Endothelial cell of umbilical vein (primary cell): Measurements from ENCODE around the gene CECR2. TPM values are rescaled to one million over a fixed set of nuclear protein-coding genes. Genes with fewer than 3 reads are reported as not detected.

Source experiments
- BruUV-seq: library from RNA; stranded (reverse); fragments of 400-500 nt; replicated peaks from 2 replicates; lab custom pipeline; 2021; lab: Mats Ljungman, UMichigan
- CTCF ChIA-PET: fragments of 300-600, 350-600 bp; sonication (Branson Sonifier 250); formaldehyde crosslinking; loops from one replicate; lab custom pipeline; 2021; ENCODE audit warnings: antibody characterized with exemption, inconsistent platforms; lab: Charles Lee
- POLR2A ChIA-PET: fragments of 300-600, 350-600 bp; sonication (Branson Sonifier 250); formaldehyde crosslinking; loops from one replicate; lab custom pipeline; 2021; ENCODE audit warnings: antibody characterized with exemption, inconsistent platforms; lab: Charles Lee
- DNase-seq: peaks from one replicate; pipeline ENCODE4 v3.0.0-alpha.2; 2011; ENCODE audit warnings: low read depth, low spot score
- FAIRE-seq: peaks from 2 replicates; lab custom pipeline; 2011; peaks lifted over from hg19 to GRCh38; lab: Jason Lieb, UNC
- H2AFZ ChIP-seq: 2 replicates; pipeline ENCODE4 v1.6.0; 2012; ENCODE audit warnings: low read depth, low read length, control low read depth, inconsistent platforms
- H3K27ac ChIP-seq: 2 replicates; pipeline ENCODE4 v1.5.1; 2011; ENCODE audit warnings: low read depth, mild to moderate bottlenecking, control low read depth, low read length, moderate library complexity; ENCODE audit not compliant: insufficient read depth
- H3K27me3 ChIP-seq, 2 experiments: 2 replicates each; pipeline versions ENCODE4 v1.6.0 to v1.6.1; 2011; ENCODE audit warnings: low read length in 2 of 2, mixed read lengths in 1 of 2; ENCODE audit not compliant: control insufficient read depth in 2 of 2, insufficient read depth in 2 of 2
- H3K36me3 ChIP-seq, 2 experiments: 2 replicates in 1 of 2; 3 replicates in 1 of 2; pipeline ENCODE4 v1.5.1; 2011; ENCODE audit warnings: low read length in 2 of 2, mild to moderate bottlenecking in 1 of 2, moderate library complexity in 1 of 2; ENCODE audit not compliant: control insufficient read depth in 2 of 2, insufficient read depth in 2 of 2; ENCODE audit errors: extremely low read depth in 1 of 2
- H3K4me1 ChIP-seq: 3 replicates; pipeline ENCODE4 v1.5.1; 2011; ENCODE audit warnings: mild to moderate bottlenecking, low read length; ENCODE audit not compliant: control insufficient read depth, insufficient read depth; ENCODE audit errors: extremely low read depth
- H3K4me2 ChIP-seq: 2 replicates; pipeline ENCODE4 v1.6.1; 2011; ENCODE audit warnings: low read length, control low read depth, mixed read lengths; ENCODE audit not compliant: insufficient read depth
- H3K4me3 ChIP-seq, 3 experiments: fragments of 200-600 bp in 1 of 3; sonication (generic), shearing (Covaris generic) in 1 of 3; replicated peaks in 1 of 3; 2 replicates each; pipeline ENCODE4 v1.5.1; 2011 to 2016; ENCODE audit warnings: control low read depth in 3 of 3, low read length in 3 of 3, mild to moderate bottlenecking in 2 of 3, inconsistent platforms in 1 of 3, low read depth in 1 of 3, moderate library complexity in 1 of 3; ENCODE audit not compliant: insufficient read depth in 1 of 3
- H3K79me2 ChIP-seq: 2 replicates; pipeline ENCODE4 v1.6.0; 2012; ENCODE audit warnings: low read length, inconsistent platforms; ENCODE audit not compliant: control insufficient read depth, insufficient read depth
- H3K9ac ChIP-seq: replicated peaks from 2 replicates; pipeline ENCODE3; 2011; ENCODE audit warnings: low read length, control low read depth; ENCODE audit not compliant: insufficient read depth; ENCODE audit errors: extremely low read depth
- H3K9me1 ChIP-seq: replicated peaks from 3 replicates; pipeline ENCODE4 v1.6.0; 2011; ENCODE audit warnings: mild to moderate bottlenecking, low read length; ENCODE audit not compliant: control insufficient read depth, insufficient read depth; ENCODE audit errors: extremely low read depth
- H3K9me3 ChIP-seq: replicated peaks from 2 replicates; pipeline ENCODE4 v1.5.1; 2012; ENCODE audit warnings: low read length, inconsistent platforms; ENCODE audit not compliant: control insufficient read depth, insufficient read depth
- H4K20me1 ChIP-seq: replicated peaks from 2 replicates; pipeline ENCODE3; 2011; ENCODE audit warnings: mild to moderate bottlenecking, low read length; ENCODE audit not compliant: control insufficient read depth, insufficient read depth; ENCODE audit errors: extremely low read depth
- EZH2 ChIP-seq: IDR thresholded peaks from 2 replicates; pipeline ENCODE4 v1.6.1; 2012; ENCODE audit warnings: borderline replicate concordance, low read depth, mild to moderate bottlenecking, moderate library complexity, low read length, inconsistent platforms; ENCODE audit not compliant: severe bottlenecking
- FOS ChIP-seq: IDR thresholded peaks from 2 replicates; pipeline ENCODE4 v1.6.1; 2011; ENCODE audit warnings: mild to moderate bottlenecking, low read length, moderate library complexity, borderline replicate concordance; ENCODE audit not compliant: insufficient read depth
- GATA2 ChIP-seq: IDR thresholded peaks from 2 replicates; pipeline ENCODE4 v1.7.0; 2011; ENCODE audit warnings: low read depth, mild to moderate bottlenecking, moderate library complexity, mixed read lengths, low read length; ENCODE audit not compliant: insufficient read length, insufficient read depth
- JUN ChIP-seq: IDR thresholded peaks from 2 replicates; pipeline ENCODE4 v1.6.1; 2011; ENCODE audit warnings: borderline replicate concordance, low read depth; ENCODE audit not compliant: insufficient read length, insufficient read depth
- MYC ChIP-seq: IDR thresholded peaks from one replicate; pipeline ENCODE4 v1.6.1; 2011; ENCODE audit warnings: mild to moderate bottlenecking, low read depth, low read length
- POLR2A ChIP-seq: IDR thresholded peaks from 2 replicates; pipeline ENCODE4 v1.6.1; 2012; ENCODE audit warnings: low read depth, mild to moderate bottlenecking, control low read depth, low read length
- POLR2AphosphoS5 ChIP-seq: IDR thresholded peaks from 2 replicates; pipeline ENCODE4 v1.6.1; 2012; ENCODE audit warnings: low read depth, mild to moderate bottlenecking, control low read depth, low read length, moderate library complexity; ENCODE audit not compliant: insufficient read depth
- dilution Hi-C: fragments of 300-500 bp; cut with MboI; formaldehyde crosslinking; loops from one replicate; pipeline ENCODE4 v1.15.0; 2019; ENCODE audit warnings: low sequenced_read_pairs; ENCODE audit not compliant: extremely low pct_ligation_motif_present
- intact Hi-C: fragments of 100-400 bp; cut with micrococcal nuclease; formaldehyde crosslinking; loops from one replicate; pipeline ENCODE4 v1.10.0; 2022
- polyA plus RNA-seq, 4 experiments: library from polyadenylated mRNA; depleted of rRNA in 3 of 4; stranded (reverse) in 3 of 4; unstranded in 1 of 4; fragments of >200 nt; gene quantifications; 2 replicates each; pipeline versions ENCODE4 v1.2.1 to v1.2.3, GENCODE V29; 2011 to 2012; ENCODE audit warnings: missing spikeins in 1 of 4
- total RNA-seq: library from RNA; stranded (reverse); gene quantifications from 2 replicates; pipeline ENCODE4 v1.2.3, GENCODE V29; 2021
- TF ChIP-seq, protein P1 (sequence below): IDR thresholded peaks from 2 replicates; pipeline ENCODE4 v1.6.1; 2011; ENCODE audit not compliant: insufficient read depth, insufficient read length
- TF ChIP-seq, protein P2 (sequence below), 2 donors: IDR thresholded peaks; 1 replicate in 1 of 2; 2 replicates in 1 of 2; pipeline ENCODE4 v1.5.1; 2011; ENCODE audit warnings: low read length in 2 of 2, mild to moderate bottlenecking in 2 of 2, moderate library complexity in 2 of 2, control low read depth in 1 of 2, inconsistent platforms in 1 of 2, low read depth in 1 of 2; ENCODE audit not compliant: insufficient read depth in 1 of 2; ENCODE audit errors: extremely low read depth in 1 of 2

The CECR2 gene
- total and polyA plus RNA-seq, 2 donors (not counting 3 experiments of a cell fraction or from before 2014, with no cell fraction given): 0.01 TPM; not detected in 1

DNA sequence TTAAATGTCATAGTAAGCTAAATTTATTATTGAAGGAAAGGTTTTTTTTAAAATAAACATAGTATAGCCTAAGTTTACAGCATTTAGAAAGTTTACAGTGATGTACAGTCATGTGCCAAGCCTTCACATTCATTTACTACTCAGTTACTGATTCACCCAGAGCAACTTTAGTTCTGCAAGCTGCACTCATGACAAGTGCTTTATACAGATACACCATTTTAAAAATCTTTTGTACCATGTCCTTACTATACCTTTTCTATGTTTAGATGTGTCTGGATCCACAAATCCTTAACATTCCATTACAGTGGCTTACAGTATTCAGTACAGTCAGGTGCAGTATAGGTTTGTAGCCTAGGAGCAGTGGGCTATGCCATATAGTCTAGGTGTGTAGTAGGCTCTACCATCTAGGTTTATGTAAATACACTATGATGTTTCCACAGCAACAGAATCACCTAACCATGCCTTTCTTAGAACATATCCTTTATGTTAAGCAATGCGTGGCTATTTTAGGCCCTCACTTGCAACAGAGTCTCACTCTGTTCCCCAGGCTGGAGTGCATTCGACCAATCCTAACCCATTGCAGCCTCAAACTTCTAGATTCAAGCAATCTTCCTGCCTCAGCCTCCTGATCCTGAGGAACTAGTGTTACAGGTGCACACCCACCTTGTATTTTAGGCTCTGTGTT, 114.6 kb downstream of the CECR2 start:
- FAIRE-seq (no peak), DNase-seq (no peak)
- dilution Hi-C loops (no loop called here), intact Hi-C loops (no loop called here)
- no peaks in the 10 kb centered on the region for H3K36me3 ChIP-seq
- H2AFZ ChIP-seq: no peak overlapping the region
- H3K79me2 ChIP-seq: no peaks in the 10 kb centered on the region
- H3K27me3 ChIP-seq: no peaks in the 10 kb centered on the region
- ChIA-PET CTCF (interaction anchor here (1.0 to 1.3 kb wide), 2 partner anchors 18 to 147 kb away, joined by 3 to 5 read pairs; no protein-coding TSS in a partner anchor), POLR2A (no interaction called here)
- no peak overlapping the region for H3K4me2 ChIP-seq
- no peak overlapping the region for H3K4me3 ChIP-seq
- H3K9me1 ChIP-seq: no peaks in the 10 kb centered on the region
- H3K27ac ChIP-seq: no peak overlapping the region
- H3K9me3 ChIP-seq: no peaks in the 10 kb centered on the region
- no peaks in the 10 kb centered on the region for H3K4me1 ChIP-seq
- TF ChIP-seq, protein P1, sequence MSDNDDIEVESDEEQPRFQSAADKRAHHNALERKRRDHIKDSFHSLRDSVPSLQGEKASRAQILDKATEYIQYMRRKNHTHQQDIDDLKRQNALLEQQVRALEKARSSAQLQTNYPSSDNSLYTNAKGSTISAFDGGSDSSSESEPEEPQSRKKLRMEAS: no peak
- no peak for TF ChIP-seq POLR2A
- no peak for TF ChIP-seq JUN
- no peak for TF ChIP-seq GATA2
- TF ChIP-seq FOS: no peak
- TF ChIP-seq, protein P2, sequence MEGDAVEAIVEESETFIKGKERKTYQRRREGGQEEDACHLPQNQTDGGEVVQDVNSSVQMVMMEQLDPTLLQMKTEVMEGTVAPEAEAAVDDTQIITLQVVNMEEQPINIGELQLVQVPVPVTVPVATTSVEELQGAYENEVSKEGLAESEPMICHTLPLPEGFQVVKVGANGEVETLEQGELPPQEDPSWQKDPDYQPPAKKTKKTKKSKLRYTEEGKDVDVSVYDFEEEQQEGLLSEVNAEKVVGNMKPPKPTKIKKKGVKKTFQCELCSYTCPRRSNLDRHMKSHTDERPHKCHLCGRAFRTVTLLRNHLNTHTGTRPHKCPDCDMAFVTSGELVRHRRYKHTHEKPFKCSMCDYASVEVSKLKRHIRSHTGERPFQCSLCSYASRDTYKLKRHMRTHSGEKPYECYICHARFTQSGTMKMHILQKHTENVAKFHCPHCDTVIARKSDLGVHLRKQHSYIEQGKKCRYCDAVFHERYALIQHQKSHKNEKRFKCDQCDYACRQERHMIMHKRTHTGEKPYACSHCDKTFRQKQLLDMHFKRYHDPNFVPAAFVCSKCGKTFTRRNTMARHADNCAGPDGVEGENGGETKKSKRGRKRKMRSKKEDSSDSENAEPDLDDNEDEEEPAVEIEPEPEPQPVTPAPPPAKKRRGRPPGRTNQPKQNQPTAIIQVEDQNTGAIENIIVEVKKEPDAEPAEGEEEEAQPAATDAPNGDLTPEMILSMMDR (IDR thresholded peaks at IDR 0.05; ENCODE audit: extremely low read depth in 1 of 2, insufficient read depth in 1 of 2, low read depth in 1 of 2, low read length in 2 of 2): no peak
- TF ChIP-seq EZH2: no peak
- no peak for TF ChIP-seq POLR2AphosphoS5
- no peak for TF ChIP-seq MYC
- no TSS peak for BruUV-seq
- no peak overlapping the region for H3K9ac ChIP-seq
- H4K20me1 ChIP-seq: no peaks in the 10 kb centered on the region
